Measurements from ENCODE around the gene VPS37C. TPM values are rescaled to one million over a fixed set of nuclear protein-coding genes. Genes with fewer than 3 reads are reported as not detected.
"Not testable (repeated sequence)": the region's sequence is repeated elsewhere in the genome, so short reads cannot be mapped to it uniquely, and the experiment has no call there.

VPS37C gene
- 37.3 and 44.2 TPM in 2 replicates for total RNA-seq (2014; rRNA removed; shearing (Covaris generic))

GRCh38 chr11:61161190-61162091, at the start of gene VPS37C:
VPS37C (minus strand) TSS chr11:61161426; CDS start chr11:61138829, 22,597 bp downstream.
- peak; percentile 96 for DNase-seq (ENCODE audit: low spot score)

- DNase-seq (ENCODE audit: low spot score), result not testable (repeated sequence)
These were observed 49.4 kb upstream of the VPS37C start for GRCh38 chr11:61210629-61211028.

DNA sequence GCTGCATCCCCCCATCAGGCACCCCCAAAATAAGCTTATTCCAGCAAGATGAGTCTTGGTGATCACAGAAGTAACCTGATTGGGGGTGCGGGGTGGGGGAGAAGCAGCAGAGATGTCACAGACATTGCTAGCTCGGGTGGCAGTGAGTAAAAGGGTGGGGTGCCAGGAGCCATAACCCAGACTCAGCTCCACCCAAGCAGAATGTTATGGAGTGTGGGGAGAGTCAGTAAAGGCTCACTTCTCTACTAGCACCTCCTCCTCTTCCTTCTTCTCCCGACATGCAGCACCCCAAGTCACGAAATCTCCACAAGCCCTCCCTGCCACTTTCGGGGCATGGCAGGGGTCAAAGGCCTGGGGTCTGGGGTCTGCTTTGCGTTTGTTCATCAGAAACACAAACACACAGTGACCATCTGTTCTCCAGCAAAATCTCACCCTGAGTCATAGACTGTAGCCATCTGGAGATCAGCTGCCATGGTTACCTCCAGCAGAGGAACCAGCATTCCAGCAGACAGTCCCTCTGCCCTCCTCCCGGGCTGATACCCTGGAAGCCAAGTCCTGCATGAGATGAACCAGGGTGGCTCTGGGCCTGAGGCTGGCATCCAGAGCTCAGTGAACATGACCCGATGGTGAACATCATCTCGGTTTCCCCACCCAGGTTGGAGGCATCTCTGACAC, 46.5 kb upstream of the VPS37C start:
- DNase-seq (ENCODE audit: low spot score), result not testable (repeated sequence)

- not testable (repeated sequence) for DNase-seq (ENCODE audit: low spot score)
These were observed 43.4 kb upstream of the VPS37C start for GRCh38 chr11:61204502-61205059.

DNA sequence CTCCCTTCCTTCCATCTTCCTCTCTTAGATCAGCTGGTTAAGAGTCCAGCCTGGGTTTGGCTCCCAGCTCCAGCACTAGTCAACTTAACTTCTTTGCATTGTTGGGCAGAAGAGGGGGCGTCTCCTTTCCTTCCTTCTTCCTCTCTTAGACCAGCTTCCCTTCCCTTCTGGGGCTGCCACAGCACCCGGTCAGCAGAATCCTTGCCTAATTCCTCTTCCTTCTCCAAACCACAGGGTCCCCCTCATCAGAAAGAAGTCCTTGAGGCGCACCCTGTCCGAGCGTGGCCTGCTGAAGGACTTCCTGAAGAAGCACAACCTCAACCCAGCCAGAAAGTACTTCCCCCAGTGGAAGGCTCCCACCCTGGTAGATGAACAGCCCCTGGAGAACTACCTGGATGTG, 42.6 kb upstream of the VPS37C start:
- DNase-seq (ENCODE audit: low spot score), result not testable (repeated sequence)

GRCh38 chr11:61202950-61203746, 41.9 kb upstream of the VPS37C start, which contains the start of gene PGA3:
PGA3 (plus strand) TSS chr11:61203515; CDS start chr11:61203565, 50 bp downstream.
- DNase-seq (ENCODE audit: low spot score), result not testable (repeated sequence)

GRCh38 chr11:61201476-61201875, 40.2 kb upstream of the VPS37C start:
- no peak for DNase-seq (ENCODE audit: low spot score)

DNA sequence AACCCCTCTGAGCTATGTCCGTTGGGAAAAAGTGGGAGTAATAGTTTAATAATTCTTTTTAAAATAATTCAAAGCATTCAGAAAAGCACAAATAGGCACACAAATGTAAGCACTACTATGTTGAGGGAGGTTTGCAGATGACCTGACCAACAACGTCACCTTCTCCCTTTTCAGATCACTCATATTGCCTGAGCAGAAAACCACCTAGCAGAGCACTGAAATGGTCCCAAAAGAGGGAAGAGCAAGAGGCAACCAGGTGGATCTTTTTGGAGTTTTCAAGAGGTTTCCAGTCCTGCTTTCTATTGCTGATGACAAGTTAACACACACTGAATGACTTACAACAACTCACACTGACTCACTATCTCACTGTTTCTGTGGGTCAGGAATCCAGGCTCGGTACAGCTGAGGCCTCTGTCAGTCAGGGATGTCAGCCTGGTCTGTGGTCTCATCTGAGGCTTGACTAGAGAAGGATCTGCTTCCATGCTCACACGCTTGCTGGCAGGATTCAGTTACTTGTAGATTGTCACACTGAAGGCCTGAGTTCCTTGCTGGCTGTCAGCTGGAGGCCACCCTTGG, 37.8 kb upstream of the VPS37C start:
- DNase-seq (ENCODE audit: low spot score), result no peak

DNA sequence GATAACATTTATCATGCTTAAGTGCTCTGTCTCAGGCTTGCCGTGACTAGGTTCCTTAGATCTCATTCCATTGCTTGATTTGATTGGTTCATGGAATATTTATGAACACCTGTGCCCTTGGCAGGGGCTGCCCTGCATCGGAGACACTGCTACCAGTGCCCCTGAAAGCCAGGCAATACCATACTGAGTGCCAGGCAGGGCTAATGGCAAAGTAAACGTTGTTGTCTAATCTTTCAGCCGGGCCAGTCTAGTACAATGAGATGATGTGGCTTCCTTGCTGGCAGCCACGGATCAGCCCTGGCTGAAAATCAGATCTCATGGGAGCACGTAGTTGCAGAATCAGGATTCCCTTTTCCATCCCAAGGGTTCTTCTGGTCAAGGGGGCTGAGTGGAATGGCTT, 37.1 kb upstream of the VPS37C start:
- no peak for DNase-seq (ENCODE audit: low spot score)

- DNase-seq (ENCODE audit: low spot score), result no peak
These were observed 34.5 kb upstream of the VPS37C start for GRCh38 chr11:61195719-61196118.

DNA sequence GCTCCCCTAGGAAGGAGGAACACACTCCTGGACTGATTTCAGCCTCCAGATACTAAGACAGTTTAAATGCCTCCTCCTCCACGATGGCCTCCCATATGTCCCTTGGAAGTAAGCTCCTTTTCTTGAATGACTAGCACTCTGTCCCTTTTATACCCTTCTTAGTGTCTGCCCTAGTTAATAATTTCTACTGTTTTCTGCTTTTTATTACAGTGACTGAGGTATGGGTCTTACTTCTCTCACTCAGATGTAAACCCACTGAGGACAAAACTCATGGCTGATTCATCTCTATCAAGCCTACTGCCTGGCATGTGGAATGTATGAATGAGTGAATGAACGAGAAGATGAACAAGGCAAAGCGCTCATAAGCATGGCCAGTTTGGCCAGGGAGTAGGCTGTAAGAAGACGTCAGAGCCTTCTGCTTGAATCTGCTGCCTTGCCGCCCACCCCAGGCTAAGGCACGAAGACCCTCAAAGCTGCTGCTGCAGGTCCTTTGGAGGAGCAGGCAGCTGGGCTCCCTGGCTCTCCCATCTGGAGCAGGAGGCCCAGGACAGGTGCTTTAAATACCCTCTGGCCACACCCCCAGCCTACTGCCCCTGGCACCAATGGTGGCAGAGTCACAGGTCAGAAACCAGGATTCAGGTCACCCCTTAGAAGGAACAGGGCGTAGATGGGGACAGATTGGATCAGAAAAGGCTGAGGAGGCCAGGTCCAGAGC, 33.9 kb upstream of the VPS37C start:
- DNase-seq (ENCODE audit: low spot score), result no peak

- DNase-seq (ENCODE audit: low spot score), result no peak
These were observed 33.0 kb upstream of the VPS37C start for GRCh38 chr11:61194169-61194671.

DNA sequence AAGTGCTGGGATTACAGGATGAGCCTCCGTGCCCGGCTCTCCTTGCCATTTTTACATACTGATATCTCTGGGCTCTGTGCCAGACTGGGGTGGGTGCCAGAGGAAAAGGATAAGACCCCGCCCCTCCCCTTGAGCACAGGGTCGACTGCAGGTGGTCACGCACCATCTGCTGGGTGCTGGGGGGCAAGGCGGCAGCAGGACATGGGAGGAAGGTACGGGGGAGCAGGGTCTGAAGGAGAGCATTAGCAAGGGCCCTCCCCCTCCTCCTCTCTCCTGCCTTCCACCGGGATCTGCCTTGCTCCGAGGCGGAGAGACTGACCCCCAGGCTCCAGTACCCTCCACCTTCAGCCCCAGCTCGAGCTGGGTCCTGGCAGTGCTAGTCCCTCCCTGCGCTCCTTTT, 32.4 kb upstream of the VPS37C start:
- DNase-seq (ENCODE audit: low spot score), result no peak

- no peak for DNase-seq (ENCODE audit: low spot score)
These were observed 28.7 kb upstream of the VPS37C start for GRCh38 chr11:61189933-61190332.

- peak; percentile 95 for DNase-seq (ENCODE audit: low spot score)
These were observed 26.4 kb upstream of the VPS37C start for GRCh38 chr11:61187505-61188130.

DNA sequence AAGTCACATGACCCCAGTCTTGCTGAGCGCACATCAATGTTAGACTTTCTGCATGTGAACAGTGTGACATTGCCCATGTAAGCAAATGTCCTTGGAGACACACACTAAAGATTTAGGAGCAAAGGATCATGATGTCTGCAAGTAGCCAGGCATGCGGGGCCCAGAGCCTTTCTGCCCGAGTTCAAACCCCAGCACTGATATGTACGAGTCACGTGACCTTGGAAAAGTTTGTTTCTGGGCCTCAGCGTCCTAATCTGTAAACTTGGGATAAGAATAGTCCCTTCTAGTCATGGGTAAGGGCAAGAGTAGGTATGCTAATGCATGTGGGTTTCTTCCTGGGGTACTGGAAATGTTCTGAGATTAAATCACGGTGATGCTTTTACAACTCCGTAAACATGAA, 25.3 kb upstream of the VPS37C start:
- no peak for DNase-seq (ENCODE audit: low spot score)

DNA sequence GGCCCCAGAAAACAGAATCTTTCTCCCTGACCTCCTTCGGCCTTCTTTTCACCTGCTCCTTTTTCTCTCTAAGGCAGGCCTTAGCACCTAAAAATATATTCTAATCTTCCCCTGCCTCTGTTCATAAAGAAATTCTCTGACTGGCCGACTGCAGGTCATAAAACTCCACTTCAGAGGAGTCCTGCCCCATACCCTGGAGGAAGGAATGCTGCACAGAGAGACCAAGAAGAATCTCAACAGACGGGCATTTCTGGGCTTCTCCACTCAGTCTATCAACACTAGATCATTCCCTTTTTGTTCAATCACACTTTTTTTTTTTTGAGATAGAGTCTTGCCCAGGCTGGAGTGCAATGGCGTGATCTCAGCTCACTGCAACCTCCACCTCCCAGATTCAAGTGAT, 22.4 kb upstream of the VPS37C start:
- DNase-seq (ENCODE audit: low spot score), result peak; percentile 20

DNA sequence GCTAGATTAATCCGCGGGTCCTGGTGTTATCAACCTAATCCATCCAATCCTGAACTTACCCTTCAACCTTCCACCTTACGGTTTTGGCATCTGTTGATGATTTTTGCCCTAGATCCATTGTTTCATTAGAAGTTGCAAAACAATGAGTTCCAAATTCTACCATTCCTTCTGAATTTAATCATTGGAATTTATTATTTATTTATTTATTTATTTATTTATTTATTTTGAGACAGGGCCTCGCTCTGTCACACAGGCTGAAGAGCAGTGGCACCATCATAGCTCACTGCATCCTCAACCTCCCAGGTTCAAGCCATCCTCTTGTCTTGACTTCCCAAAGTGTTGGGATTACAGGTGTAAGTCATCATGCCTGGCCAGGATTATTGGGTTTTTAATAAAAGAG, 20.3 kb upstream of the VPS37C start:
- no peak for DNase-seq (ENCODE audit: low spot score)

- DNase-seq (ENCODE audit: low spot score), result not testable (repeated sequence)
These were observed 19.0 kb upstream of the VPS37C start for GRCh38 chr11:61180205-61180604.

DNA sequence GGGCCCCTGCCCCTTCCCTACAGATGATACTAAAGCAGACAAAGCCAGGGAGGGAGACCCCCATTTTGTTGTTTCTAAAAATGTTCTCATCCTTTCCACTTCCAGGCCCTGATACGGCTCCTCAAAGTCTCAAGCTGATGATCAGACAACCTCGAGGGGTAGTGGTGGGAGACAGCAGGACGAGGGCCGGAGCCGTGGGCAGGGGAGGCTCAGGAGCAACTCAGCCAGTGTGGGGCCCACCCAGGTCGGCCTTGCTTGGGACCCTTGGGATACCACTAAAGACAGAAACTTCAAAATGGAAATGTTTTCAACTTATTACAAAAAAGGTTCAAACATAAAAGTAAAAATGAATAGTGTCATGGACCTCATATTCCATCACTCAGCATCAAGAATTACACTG, 15.2 kb upstream of the VPS37C start:
- DNase-seq (ENCODE audit: low spot score), result no peak
